Activated CD4-positive, alpha-beta T cell treated with anti-CD3 and anti-CD28 coated beads, Interleukin-2, amount 50 U/mL, for 24 hours (primary cell): ENCODE measurements around the gene ZNF563.

Source experiments
- DNase-seq, 2 donors: peaks; one replicate each; pipeline ENCODE4 v3.0.0-alpha.2; 2020; ENCODE audit warnings: low read depth in 1 of 2, low spot score in 1 of 2

ZNF563 gene

GRCh38 chr19:12294249-12295158 is 38.9 kb downstream of the ZNF563 start, which contains the start of gene ZNF44:
Gene ZNF44 (minus strand): TSS chr19:12294883. CDS start chr19:12294694, 189 bp downstream.
- peak; percentile 82 to 97 for DNase-seq

GRCh38 chr19:12293777-12294248 is 39.6 kb downstream of the ZNF563 start:
- peak; percentile 1 to 18 for DNase-seq

- DNase-seq: no peak
These were observed 43.7 kb downstream of the ZNF563 start for GRCh38 chr19:12289790-12290065.

- no peak for DNase-seq
These were observed 45.4 kb downstream of the ZNF563 start for GRCh38 chr19:12287958-12288500.

GRCh38 chr19:12284631-12285030 is 48.8 kb downstream of the ZNF563 start:
- no peak for DNase-seq

GRCh38 chr19:12284226-12284625 is 49.2 kb downstream of the ZNF563 start:
- no peak for DNase-seq

- no peak for DNase-seq
These were observed 54.7 kb downstream of the ZNF563 start for GRCh38 chr19:12278713-12279112.

- DNase-seq: no peak
These were observed 60.2 kb downstream of the ZNF563 start for GRCh38 chr19:12272980-12273901.

- DNase-seq: no peak
These were observed 61.0 kb downstream of the ZNF563 start for GRCh38 chr19:12272386-12272785.

- no peak for DNase-seq
These were observed 62.6 kb downstream of the ZNF563 start for GRCh38 chr19:12270854-12271253.
